ENCODE results near the gene CST11. TPM values are rescaled to one million over a fixed set of nuclear protein-coding genes. Genes with fewer than 3 reads are reported as not detected.

CST11 gene
- total and polyA plus RNA-seq, 2 donors from 2014 or later: not detected

DNA sequence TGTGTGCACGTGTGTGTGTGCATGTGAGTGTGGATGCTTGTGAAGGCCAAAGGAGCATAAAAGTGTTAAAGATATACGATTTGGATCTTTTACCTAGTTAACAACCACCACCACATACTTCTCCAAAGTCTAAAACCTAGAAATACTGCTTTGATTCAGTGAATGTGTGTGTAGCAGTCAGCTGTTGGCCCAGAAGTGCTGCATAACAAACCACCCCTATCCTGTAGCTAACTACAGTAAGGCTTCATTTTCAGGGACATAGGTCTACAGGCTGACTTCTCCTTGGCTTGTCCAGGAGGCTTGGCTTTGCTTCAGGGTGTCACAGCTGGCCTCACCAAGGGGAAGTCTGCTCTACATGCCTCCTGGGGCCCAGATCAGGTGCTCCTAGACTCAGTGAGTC is 35.8 kb upstream of the CST11 start:
- no peak for FAIRE-seq
- Histone ChIP-seq H3K27me3 (ENCODE audit: control insufficient read depth, insufficient read depth, low read length) (no peaks in the 10 kb centered on the region), H3K36me3 (ENCODE audit: control insufficient read depth in 2 of 3, insufficient read depth in 3 of 3, low read length in 3 of 3) (no peaks in the 10 kb centered on the region), H3K9ac (ENCODE audit: low read length in 3 of 3) (no peak overlapping the region), H3K27ac (ENCODE audit: low read depth in 2 of 2, low read length in 2 of 2) (no peak overlapping the region), H3K4me3 (ENCODE audit: low read length in 3 of 3) (no peak overlapping the region), H3K9me3 (ENCODE audit: control insufficient read depth in 2 of 3, insufficient read depth in 1 of 3, low read length in 3 of 3) (peaks cover 0 to 2% (median 1%) of the 10 kb centered on the region in 3 donors), H3K4me1 (ENCODE audit: control insufficient read depth in 2 of 3, insufficient read depth in 2 of 3, low read depth in 1 of 3, low read length in 3 of 3) (no peaks in the 10 kb centered on the region)
- DNase-seq: no peak
- TF ChIP-seq, protein P1, sequence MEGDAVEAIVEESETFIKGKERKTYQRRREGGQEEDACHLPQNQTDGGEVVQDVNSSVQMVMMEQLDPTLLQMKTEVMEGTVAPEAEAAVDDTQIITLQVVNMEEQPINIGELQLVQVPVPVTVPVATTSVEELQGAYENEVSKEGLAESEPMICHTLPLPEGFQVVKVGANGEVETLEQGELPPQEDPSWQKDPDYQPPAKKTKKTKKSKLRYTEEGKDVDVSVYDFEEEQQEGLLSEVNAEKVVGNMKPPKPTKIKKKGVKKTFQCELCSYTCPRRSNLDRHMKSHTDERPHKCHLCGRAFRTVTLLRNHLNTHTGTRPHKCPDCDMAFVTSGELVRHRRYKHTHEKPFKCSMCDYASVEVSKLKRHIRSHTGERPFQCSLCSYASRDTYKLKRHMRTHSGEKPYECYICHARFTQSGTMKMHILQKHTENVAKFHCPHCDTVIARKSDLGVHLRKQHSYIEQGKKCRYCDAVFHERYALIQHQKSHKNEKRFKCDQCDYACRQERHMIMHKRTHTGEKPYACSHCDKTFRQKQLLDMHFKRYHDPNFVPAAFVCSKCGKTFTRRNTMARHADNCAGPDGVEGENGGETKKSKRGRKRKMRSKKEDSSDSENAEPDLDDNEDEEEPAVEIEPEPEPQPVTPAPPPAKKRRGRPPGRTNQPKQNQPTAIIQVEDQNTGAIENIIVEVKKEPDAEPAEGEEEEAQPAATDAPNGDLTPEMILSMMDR (IDR thresholded peaks at IDR 0.05; ENCODE audit: borderline replicate concordance, extremely low read depth, insufficient read depth): no peak
- intact Hi-C loops (cut with DNase I): no loop called here

DNA sequence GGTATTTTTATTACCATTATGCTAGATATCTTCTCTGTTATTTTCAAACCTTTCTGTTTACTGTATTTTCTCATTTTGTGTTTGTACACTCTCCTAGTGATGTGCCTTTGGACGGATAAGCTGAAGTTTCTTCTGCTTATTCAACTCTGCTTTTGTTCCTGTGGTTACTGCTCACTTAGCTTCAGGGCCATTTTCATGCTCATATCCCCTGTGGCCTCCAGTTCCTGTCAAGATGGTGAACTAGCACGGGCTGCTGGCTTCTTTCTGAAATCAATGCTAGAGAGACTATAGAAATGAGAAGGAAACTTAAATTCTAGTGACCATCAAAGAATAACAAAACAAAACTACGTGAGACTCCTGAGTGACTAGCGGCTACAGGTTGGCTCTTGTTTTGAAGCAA is 31.4 kb upstream of the CST11 start:
- peaks cover 0 to 2% (median 1%) of the 10 kb centered on the region in 3 donors for H3K9me3 ChIP-seq (ENCODE audit: control insufficient read depth in 2 of 3, insufficient read depth in 1 of 3, low read length in 3 of 3)
- intact Hi-C loops (cut with DNase I): no loop called here
- no peaks in the 10 kb centered on the region for H3K36me3 ChIP-seq (ENCODE audit: control insufficient read depth in 2 of 3, insufficient read depth in 3 of 3, low read length in 3 of 3)
- no peak for FAIRE-seq
- H3K27ac ChIP-seq (ENCODE audit: low read depth in 2 of 2, low read length in 2 of 2): no peak overlapping the region
- TF ChIP-seq, protein P1 (IDR thresholded peaks at IDR 0.05; ENCODE audit: borderline replicate concordance, extremely low read depth, insufficient read depth): no peak
- H3K4me3 ChIP-seq (ENCODE audit: low read length in 3 of 3): no peak overlapping the region
- no peak overlapping the region for H3K9ac ChIP-seq (ENCODE audit: low read length in 3 of 3)
- H3K4me1 ChIP-seq (ENCODE audit: control insufficient read depth in 2 of 3, insufficient read depth in 2 of 3, low read depth in 1 of 3, low read length in 3 of 3): no peaks in the 10 kb centered on the region
- no peaks in the 10 kb centered on the region for H3K27me3 ChIP-seq (ENCODE audit: control insufficient read depth, insufficient read depth, low read length)
- no peak for DNase-seq

DNA sequence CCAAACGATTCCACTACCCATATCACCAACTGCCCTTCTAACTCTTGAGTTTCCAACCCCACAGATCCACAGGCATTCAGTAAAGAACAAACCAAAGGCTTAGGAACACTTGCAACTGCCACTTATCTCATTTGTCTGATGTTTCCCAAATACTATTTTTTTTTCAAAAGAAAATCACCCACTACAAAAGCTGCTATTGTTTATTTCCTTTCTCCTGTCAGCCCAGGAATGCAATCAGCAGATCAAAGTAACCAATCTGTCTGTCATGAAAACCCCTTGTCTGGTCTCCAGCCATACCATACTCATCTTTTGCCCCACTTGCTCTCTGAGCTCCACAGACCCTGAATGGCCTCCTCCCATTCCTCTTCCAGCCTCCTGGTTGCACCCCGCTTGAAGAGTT is 29.5 kb upstream of the CST11 start:
- intact Hi-C loops (cut with DNase I): no loop called here
- Histone ChIP-seq H3K4me3 (ENCODE audit: low read length in 3 of 3) (no peak overlapping the region), H3K27ac (ENCODE audit: low read depth in 2 of 2, low read length in 2 of 2) (no peak overlapping the region), H3K4me1 (ENCODE audit: control insufficient read depth in 2 of 3, insufficient read depth in 2 of 3, low read depth in 1 of 3, low read length in 3 of 3) (no peaks in the 10 kb centered on the region), H3K36me3 (ENCODE audit: control insufficient read depth in 2 of 3, insufficient read depth in 3 of 3, low read length in 3 of 3) (no peaks in the 10 kb centered on the region), H3K9me3 (ENCODE audit: control insufficient read depth in 2 of 3, insufficient read depth in 1 of 3, low read length in 3 of 3) (peaks cover 0 to 2% (median 1%) of the 10 kb centered on the region in 3 donors), H3K27me3 (ENCODE audit: control insufficient read depth, insufficient read depth, low read length) (no peaks in the 10 kb centered on the region), H3K9ac (ENCODE audit: low read length in 3 of 3) (no peak overlapping the region)
- FAIRE-seq: no peak
- DNase-seq: no peak
- TF ChIP-seq, protein P1 (IDR thresholded peaks at IDR 0.05; ENCODE audit: borderline replicate concordance, extremely low read depth, insufficient read depth): no peak

DNA sequence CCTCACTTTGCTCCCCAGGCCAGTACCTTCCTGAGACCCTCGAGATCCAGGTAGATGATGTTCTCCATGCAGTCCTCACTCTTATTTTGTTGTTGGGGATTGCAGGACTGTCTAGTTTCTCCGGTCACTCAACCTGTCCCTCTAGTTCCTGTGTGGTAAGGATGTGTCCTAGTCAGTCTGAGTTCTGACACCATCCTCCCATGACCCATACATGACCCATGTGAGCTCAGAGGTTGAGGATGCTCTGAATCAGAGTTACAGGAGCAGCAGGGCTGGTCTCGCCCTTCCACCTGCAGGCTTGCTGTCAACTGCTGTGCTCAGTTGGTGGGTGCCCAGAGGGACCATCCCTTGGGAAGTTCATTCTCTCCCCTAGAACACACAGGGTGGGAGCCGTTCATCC is 26.4 kb upstream of the CST11 start:
- Histone ChIP-seq H3K27me3 (ENCODE audit: control insufficient read depth, insufficient read depth, low read length) (no peaks in the 10 kb centered on the region), H3K27ac (ENCODE audit: low read depth in 2 of 2, low read length in 2 of 2) (no peak overlapping the region), H3K9ac (ENCODE audit: low read length in 3 of 3) (no peak overlapping the region), H3K36me3 (ENCODE audit: control insufficient read depth in 2 of 3, insufficient read depth in 3 of 3, low read length in 3 of 3) (no peaks in the 10 kb centered on the region), H3K4me3 (ENCODE audit: low read length in 3 of 3) (no peak overlapping the region), H3K9me3 (ENCODE audit: control insufficient read depth in 2 of 3, insufficient read depth in 1 of 3, low read length in 3 of 3) (no peaks in the 10 kb centered on the region), H3K4me1 (ENCODE audit: control insufficient read depth in 2 of 3, insufficient read depth in 2 of 3, low read depth in 1 of 3, low read length in 3 of 3) (no peaks in the 10 kb centered on the region)
- FAIRE-seq (no peak), DNase-seq (no peak)
- intact Hi-C loops (cut with DNase I): no loop called here
- TF ChIP-seq, protein P1 (IDR thresholded peaks at IDR 0.05; ENCODE audit: borderline replicate concordance, extremely low read depth, insufficient read depth): no peak
